Neutrophil (primary cell): ENCODE data around the gene ERP27.
A peak's percentile ranks its signal among the peaks of the same experiment; 100 is the strongest.

Source experiments
- H3K27ac ChIP-seq: fragments of 200-600 bp; sonication (generic); 2 replicates; pipeline ENCODE4 v1.5.1; 2016; ENCODE audit warnings: mild to moderate bottlenecking, moderate library complexity
- H3K27me3 ChIP-seq: fragments of 200-600 bp; sonication (generic); 2 replicates; pipeline ENCODE4 v1.6.0; 2016; ENCODE audit warnings: mild to moderate bottlenecking
- H3K36me3 ChIP-seq: fragments of 200-600 bp; sonication (generic); 2 replicates; pipeline ENCODE4 v1.5.1; 2017
- H3K4me1 ChIP-seq, 2 experiments: fragments of 200-600 bp in 1 of 2; sonication (generic) in 1 of 2; 1 replicate in 1 of 2; 2 replicates in 1 of 2; pipeline versions ENCODE4 v1.5.1 to v1.6.1; 2013 to 2016; ENCODE audit warnings: low read depth in 1 of 2, low read length in 1 of 2, mild to moderate bottlenecking in 1 of 2, moderate library complexity in 1 of 2; ENCODE audit not compliant: control insufficient read depth in 1 of 2, insufficient read depth in 1 of 2
- H3K4me3 ChIP-seq, 2 experiments: fragments of 200-600 bp in 1 of 2; sonication (generic) in 1 of 2; 1 replicate in 1 of 2; 2 replicates in 1 of 2; pipeline ENCODE4 v1.5.1; 2013 to 2016; ENCODE audit warnings: low read depth in 1 of 2, low read length in 1 of 2, mild to moderate bottlenecking in 1 of 2, moderate library complexity in 1 of 2
- H3K9me3 ChIP-seq: fragments of 200-600 bp; sonication (generic); 2 replicates; pipeline ENCODE4 v1.5.1; 2016
- TF ChIP-seq, protein P1 (sequence below): fragments of 200-600 bp; sonication (generic); IDR thresholded peaks from 2 replicates; pipeline ENCODE4 v1.5.1; 2016; ENCODE audit warnings: antibody characterized with exemption

The ERP27 gene

GRCh38 chr12:14951851-14952250, 13.5 kb upstream of the ERP27 start:
- peaks cover 94 to 98% of the 10 kb centered on the region in 2 experiments for H3K4me1 ChIP-seq
- peaks cover 48% of the 10 kb centered on the region for H3K36me3 ChIP-seq
- peak overlapping the region; percentile 59 to 93 for H3K4me3 ChIP-seq
- H3K27ac ChIP-seq = peak overlapping the region; percentile 95
- H3K9me3 ChIP-seq = no peaks in the 10 kb centered on the region
- TF ChIP-seq, protein P1, sequence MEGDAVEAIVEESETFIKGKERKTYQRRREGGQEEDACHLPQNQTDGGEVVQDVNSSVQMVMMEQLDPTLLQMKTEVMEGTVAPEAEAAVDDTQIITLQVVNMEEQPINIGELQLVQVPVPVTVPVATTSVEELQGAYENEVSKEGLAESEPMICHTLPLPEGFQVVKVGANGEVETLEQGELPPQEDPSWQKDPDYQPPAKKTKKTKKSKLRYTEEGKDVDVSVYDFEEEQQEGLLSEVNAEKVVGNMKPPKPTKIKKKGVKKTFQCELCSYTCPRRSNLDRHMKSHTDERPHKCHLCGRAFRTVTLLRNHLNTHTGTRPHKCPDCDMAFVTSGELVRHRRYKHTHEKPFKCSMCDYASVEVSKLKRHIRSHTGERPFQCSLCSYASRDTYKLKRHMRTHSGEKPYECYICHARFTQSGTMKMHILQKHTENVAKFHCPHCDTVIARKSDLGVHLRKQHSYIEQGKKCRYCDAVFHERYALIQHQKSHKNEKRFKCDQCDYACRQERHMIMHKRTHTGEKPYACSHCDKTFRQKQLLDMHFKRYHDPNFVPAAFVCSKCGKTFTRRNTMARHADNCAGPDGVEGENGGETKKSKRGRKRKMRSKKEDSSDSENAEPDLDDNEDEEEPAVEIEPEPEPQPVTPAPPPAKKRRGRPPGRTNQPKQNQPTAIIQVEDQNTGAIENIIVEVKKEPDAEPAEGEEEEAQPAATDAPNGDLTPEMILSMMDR = no peak
- no peaks in the 10 kb centered on the region for H3K27me3 ChIP-seq

- H3K4me3 ChIP-seq = peak overlapping the region; percentile 59 to 93
- H3K27me3 ChIP-seq = no peaks in the 10 kb centered on the region
- TF ChIP-seq, protein P1 = no peak
- H3K9me3 ChIP-seq = no peaks in the 10 kb centered on the region
- H3K27ac ChIP-seq = peak overlapping the region; percentile 95
- H3K4me1 ChIP-seq = peaks cover 88 to 91% of the 10 kb centered on the region in 2 experiments
- peaks cover 54% of the 10 kb centered on the region for H3K36me3 ChIP-seq
Observed at GRCh38 chr12:14950982-14951746, 12.8 kb upstream of the ERP27 start.

DNA sequence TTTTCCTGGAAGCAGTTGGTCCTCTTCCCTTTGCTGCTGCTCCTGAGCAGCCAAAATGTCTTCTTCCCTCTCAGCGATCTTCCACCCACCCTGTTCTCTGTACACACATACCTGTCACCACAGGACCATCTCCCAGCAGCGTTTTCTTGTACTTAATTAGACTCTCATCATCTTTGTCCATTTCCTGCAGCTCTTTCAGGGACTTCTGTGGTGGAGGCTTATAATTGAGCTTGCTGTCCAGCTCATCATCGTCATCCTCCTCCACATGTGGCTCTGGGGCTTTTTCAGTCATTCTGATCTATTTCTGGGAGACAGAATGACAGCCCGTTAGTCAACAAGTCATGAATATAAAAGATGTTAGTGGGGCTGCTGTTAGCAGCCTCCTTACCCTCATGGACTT, 12.1 kb upstream of the ERP27 start:
- no peaks in the 10 kb centered on the region for H3K27me3 ChIP-seq
- no peaks in the 10 kb centered on the region for H3K9me3 ChIP-seq
- peak overlapping the region in 1 of 2 experiments; percentile 93 for H3K4me3 ChIP-seq
- H3K4me1 ChIP-seq = peaks cover 80 to 84% of the 10 kb centered on the region in 2 experiments
- peak overlapping the region; percentile 95 for H3K27ac ChIP-seq
- peaks cover 58% of the 10 kb centered on the region for H3K36me3 ChIP-seq
- TF ChIP-seq, protein P1 = no peak

DNA sequence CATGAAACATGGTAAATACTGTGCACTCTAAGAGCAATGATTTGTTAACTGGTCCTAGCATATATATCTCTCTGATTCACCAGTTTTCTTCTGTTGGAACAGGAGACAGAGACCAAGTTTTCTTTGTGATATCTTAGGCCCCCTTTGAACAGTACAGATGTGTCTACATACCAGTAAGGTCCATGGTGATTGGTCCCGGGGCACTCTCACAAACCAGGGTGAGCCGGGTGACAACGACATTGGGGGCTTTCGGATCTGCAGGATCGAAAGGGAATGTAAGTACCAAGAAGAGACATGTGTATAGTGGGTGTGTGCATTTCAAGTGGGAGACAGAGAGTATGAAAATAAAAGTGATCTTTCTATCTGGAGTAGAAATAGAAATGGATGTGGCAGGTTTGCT, 11.3 kb upstream of the ERP27 start:
- no peaks in the 10 kb centered on the region for H3K27me3 ChIP-seq
- H3K4me1 ChIP-seq = peaks cover 72 to 76% of the 10 kb centered on the region in 2 experiments
- H3K36me3 ChIP-seq = peaks cover 65% of the 10 kb centered on the region
- no peaks in the 10 kb centered on the region for H3K9me3 ChIP-seq
- TF ChIP-seq, protein P1 = no peak
- H3K4me3 ChIP-seq = peak overlapping the region in 1 of 2 experiments; percentile 45
- peak overlapping the region; percentile 95 for H3K27ac ChIP-seq

GRCh38 chr12:14948672-14949071, 10.3 kb upstream of the ERP27 start:
- Histone ChIP-seq H3K4me1 (peaks cover 63 to 66% of the 10 kb centered on the region in 2 experiments), H3K27ac (peak overlapping the region; percentile 95), H3K4me3 (peak overlapping the region; percentile 31 to 45), H3K36me3 (peaks cover 75% of the 10 kb centered on the region), H3K9me3 (no peaks in the 10 kb centered on the region), H3K27me3 (no peaks in the 10 kb centered on the region)
- TF ChIP-seq, protein P1 = no peak
